ENCODE results near the gene CDH2.

The CDH2 gene

DNA sequence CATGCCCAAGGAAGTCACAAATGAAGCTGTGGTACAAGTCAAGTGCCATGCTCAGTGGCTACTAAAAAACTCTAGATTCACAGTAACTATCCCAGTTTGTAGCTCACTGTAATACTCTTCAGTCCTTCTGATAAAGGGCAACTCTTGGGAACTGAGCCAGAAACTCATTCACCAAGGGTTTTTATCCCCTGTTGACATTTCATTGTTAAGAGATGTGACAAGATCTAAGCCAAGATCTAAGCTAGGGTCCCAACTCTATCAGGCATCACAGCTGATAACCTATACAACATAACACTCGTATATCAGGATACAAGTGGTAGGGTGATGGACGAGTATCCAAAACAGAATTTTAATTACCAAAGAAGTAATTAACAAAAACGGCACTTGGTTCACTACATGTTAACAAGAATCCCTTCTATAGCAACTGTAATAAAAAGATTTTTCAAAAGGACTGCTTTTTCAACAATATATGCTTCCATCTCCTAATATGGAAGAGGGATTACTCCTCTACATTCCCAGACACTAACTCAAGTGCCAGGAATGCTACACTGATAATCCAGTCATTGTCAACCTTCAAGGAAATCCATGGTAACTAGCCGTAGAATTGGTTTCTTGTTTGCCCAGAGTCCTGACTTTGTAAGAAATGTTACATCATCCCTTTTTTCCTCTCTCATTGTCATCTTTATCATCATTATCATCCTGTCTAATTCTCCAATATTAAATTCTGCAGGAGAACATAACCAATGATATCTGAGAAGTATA lies 111.7 kb downstream of the CDH2 start:
- DNase-seq: no peak
- in situ Hi-C loops (cut with MboI; ENCODE audit: low pct_unique_long_range_greater_than_20kb, low sequenced_read_pairs): no loop called here

DNA sequence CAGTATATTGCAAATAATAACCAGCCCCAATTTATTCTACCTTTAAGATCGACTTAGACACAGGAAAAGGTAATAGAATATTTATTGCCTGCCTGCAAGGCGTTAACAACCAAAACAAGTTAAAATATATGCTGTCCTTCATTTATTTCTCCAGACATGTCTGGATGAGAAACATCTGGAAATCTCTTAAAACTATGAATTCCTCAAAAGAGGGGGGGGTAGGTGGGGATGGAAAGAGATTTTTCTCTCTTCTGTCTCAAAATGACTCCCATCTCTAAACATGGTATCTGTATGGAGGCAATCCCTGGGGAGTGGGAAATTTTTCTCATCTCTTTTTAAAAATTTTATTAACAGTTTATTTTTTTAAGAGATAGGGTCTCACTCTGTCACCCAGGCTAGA lies 113.0 kb downstream of the CDH2 start:
- in situ Hi-C loops (cut with MboI; ENCODE audit: low pct_unique_long_range_greater_than_20kb, low sequenced_read_pairs): no loop called here

DNA sequence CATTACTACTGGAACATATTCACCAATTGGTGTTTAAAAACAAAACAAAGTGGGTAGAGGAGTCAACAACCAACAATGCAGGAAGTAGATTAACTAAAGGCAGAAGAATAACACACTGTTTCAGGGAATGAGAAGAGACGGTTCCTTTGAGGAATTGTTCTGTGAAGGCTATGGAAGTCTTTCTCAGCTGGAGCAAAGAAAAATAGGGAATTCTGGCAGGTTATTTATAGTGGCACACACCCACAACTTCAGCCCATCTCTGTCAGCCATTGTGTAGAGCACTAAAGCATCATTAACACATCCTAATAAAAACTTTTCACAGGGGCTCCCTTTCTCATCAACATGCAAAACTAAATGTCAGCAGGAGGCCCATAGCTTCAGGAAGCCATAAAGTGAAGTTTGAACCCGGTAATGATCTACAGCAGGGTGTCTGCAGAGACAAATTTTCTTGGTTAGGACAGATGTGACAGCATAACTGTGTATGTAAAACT lies 113.6 kb downstream of the CDH2 start:
- in situ Hi-C loops (cut with MboI; ENCODE audit: low pct_unique_long_range_greater_than_20kb, low sequenced_read_pairs): no loop called here
- DNase-seq: no peak

More for the DNA sequence above, 113.0 kb downstream of the CDH2 start:
- DNase-seq: no peak

DNA sequence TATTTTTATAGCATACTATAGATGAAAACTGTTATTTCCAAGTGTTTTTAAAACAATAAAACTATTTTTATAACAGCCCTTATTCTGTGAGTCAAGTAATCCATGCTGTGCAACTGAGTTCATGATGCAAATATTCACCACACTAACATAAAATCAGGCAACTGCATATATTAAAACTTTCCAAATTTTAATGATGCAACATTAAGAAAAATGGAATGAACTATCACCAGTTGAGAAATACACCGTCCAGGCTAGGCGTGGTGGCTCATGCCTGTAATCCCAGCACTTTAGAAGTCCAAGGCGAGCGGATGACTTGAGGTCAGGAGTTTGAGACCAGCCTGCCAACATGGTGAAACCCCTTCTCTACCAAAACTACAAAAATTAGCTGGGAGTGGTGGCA lies 114.5 kb downstream of the CDH2 start:
- in situ Hi-C loops (cut with MboI; ENCODE audit: low pct_unique_long_range_greater_than_20kb, low sequenced_read_pairs): no loop called here
- no peak for DNase-seq

DNA sequence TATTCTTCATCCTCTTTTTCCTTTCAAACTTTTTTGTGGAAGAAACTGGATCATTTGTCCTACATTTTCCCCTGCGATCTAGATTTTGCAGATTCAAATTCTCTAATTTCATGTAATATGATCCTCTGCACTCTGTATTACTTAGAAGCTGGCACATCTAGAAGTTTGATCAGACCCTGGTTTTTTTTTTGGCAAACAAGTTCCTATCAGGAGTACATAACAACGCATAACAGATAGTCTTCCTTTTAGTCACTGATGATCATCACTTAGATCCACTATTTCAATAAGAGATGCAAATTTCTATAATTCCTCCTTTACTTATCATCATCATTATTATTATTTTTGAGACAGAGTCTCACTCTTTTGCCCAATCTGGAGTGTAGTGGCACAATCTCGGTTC lies 117.1 kb downstream of the CDH2 start:
- in situ Hi-C loops (cut with MboI; ENCODE audit: low pct_unique_long_range_greater_than_20kb, low sequenced_read_pairs): no loop called here
- DNase-seq: no peak

GRCh38 chr18:28050545-28050944 lies 126.4 kb downstream of the CDH2 start:
- in situ Hi-C loops (cut with MboI; ENCODE audit: low pct_unique_long_range_greater_than_20kb, low sequenced_read_pairs): no loop called here
- DNase-seq: no peak

DNA sequence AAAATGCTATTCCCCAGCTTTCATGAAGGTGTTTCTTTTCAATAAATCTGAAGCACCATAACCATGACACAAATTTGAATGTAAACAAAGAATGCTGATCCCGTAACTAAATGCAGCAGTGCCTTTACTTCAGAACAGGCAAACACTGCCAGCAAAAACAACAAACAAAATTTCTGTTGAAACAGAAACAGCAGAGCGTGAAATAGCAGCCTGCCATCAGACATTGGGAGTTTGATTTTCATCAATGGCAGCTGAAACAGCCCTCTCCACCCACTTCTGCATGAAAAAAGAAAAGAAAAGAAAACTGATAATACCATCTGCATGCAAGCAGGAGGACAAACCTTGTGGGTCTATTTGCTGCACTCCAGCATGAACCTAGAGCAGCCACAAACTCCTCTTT lies 128.3 kb downstream of the CDH2 start:
- DNase-seq: no peak

GRCh38 chr18:28045880-28046279 lies 131.1 kb downstream of the CDH2 start:
- in situ Hi-C loops (cut with MboI; ENCODE audit: low pct_unique_long_range_greater_than_20kb, low sequenced_read_pairs): no loop called here
- no peak for DNase-seq

More for the DNA sequence above, 128.3 kb downstream of the CDH2 start:
- in situ Hi-C loops (cut with MboI; ENCODE audit: low pct_unique_long_range_greater_than_20kb, low sequenced_read_pairs): no loop called here

DNA sequence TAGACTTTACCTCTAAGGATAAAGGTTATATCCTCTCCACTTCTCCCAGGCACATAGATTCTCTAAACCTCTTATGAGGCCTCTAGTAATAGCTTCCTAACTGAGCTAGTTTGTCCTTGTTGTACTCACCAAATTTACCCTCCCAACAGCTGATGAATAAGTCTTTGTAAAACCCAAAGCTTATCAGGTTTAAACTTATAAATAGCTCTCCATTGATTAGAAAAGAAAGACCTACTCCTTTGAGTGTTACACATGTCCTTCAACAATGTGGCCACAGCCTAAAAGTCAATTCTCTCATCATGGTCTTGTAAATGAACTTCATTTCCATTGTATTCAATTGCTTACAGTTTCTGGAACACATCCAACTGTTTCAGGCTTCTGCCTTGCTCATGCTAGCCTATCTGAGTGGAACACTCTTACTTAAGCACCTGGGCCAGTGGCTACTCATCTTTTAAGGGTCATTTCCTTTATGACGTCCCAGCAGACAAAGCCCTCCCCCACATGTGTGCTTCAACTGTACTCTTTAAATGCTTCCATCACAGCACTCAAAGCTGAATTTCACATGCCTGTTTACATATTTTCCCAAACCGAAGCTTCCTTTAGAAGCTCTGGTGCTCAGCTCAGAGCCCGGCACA lies 131.6 kb downstream of the CDH2 start:
- in situ Hi-C loops (cut with MboI; ENCODE audit: low pct_unique_long_range_greater_than_20kb, low sequenced_read_pairs): no loop called here
- DNase-seq: no peak

- in situ Hi-C loops (cut with MboI; ENCODE audit: low pct_unique_long_range_greater_than_20kb, low sequenced_read_pairs): no loop called here
Measured at GRCh38 chr18:28044036-28044435, 132.9 kb downstream of the CDH2 start.

GRCh38 chr18:28043631-28044030 lies 133.3 kb downstream of the CDH2 start:
- DNase-seq: no peak
- in situ Hi-C loops (cut with MboI; ENCODE audit: low pct_unique_long_range_greater_than_20kb, low sequenced_read_pairs): no loop called here

More at GRCh38 chr18:28044036-28044435, 132.9 kb downstream of the CDH2 start:
- no peak for DNase-seq

DNA sequence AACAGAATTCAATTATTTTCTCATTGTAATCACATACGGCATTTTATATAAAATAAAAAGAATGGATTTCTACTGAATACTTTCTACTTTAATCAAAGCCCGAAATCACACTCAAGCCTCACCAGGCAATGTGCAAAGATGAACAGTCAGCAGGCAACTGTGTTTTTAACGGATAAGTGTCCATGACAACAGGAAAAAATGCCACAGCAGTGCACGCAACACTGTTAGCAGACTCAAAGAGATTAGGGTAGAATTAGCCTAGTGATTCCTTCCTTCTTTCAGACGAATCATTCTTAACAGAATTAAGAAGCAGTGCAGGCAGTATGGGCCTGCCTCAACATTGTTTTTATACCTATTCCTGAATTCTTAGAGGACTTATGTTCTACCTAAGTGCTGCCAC lies 135.6 kb downstream of the CDH2 start:
- in situ Hi-C loops (cut with MboI; ENCODE audit: low pct_unique_long_range_greater_than_20kb, low sequenced_read_pairs): no loop called here
- DNase-seq: no peak

DNA sequence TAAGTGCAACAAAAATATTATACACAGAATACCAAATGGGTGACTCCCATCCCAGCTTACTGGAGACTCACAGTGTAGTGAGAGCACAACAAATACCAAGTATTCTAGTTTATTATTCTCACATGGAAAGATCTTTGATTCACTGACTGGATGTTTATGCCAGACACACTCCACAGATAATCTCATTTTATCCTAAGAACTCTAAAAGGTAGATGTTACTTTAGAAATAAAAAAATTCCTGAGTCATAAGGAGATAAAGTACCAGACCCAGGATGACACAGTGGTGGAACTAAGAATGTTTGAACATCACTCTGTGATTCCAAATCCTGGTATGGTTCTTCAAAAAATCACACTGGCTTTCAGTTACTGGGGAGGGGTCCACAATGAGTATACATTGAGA lies 136.2 kb downstream of the CDH2 start:
- in situ Hi-C loops (cut with MboI; ENCODE audit: low pct_unique_long_range_greater_than_20kb, low sequenced_read_pairs): no loop called here

DNA sequence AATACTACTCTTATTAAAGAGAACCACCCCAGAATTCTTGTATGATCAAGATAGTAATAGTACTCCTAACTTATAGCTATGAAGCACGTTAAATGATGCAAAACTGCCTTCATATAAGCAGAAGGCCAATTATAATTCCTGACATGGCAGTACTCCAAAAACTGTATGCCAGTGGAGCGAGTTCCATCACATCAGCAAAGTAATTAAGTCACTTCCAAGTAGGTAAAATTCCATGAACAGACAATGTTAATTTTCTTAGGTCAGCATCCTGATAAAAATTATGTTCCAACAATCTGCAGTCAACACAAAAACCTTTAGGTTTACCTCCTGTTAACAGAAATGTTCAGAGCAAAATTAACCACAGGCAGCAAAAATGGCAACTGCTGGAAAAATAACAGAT lies 136.7 kb downstream of the CDH2 start:
- DNase-seq: no peak
- in situ Hi-C loops (cut with MboI; ENCODE audit: low pct_unique_long_range_greater_than_20kb, low sequenced_read_pairs): no loop called here

More for the DNA sequence above, 136.2 kb downstream of the CDH2 start:
- no peak for DNase-seq

GRCh38 chr18:28039691-28040090 lies 137.2 kb downstream of the CDH2 start:
- in situ Hi-C loops (cut with MboI; ENCODE audit: low pct_unique_long_range_greater_than_20kb, low sequenced_read_pairs): no loop called here
- DNase-seq: no peak

GRCh38 chr18:28039078-28039477 lies 137.9 kb downstream of the CDH2 start:
- DNase-seq: no peak
- in situ Hi-C loops (cut with MboI; ENCODE audit: low pct_unique_long_range_greater_than_20kb, low sequenced_read_pairs): no loop called here

DNA sequence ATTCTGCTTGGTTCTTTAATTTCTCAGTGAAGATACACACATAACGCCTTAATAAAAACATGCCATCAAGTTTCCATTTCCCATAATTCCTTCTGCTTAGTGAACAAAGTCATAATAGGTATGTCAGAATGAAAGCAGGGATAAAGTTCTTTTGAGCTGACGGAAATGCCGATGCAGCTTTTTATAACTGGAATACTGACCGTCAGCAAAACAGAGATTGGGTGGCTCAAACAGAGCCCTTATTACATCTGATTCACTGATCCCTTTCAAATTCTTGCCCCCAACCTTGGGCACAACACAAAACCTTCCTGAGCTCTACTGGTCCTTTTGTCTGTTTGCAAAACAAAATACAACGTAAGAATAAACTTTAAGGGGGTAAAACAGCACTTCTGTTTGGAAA lies 140.4 kb downstream of the CDH2 start:
- DNase-seq: no peak
- in situ Hi-C loops (cut with MboI; ENCODE audit: low pct_unique_long_range_greater_than_20kb, low sequenced_read_pairs): no loop called here

GRCh38 chr18:28034567-28034966 lies 142.4 kb downstream of the CDH2 start:
- no peak for DNase-seq
- in situ Hi-C loops (cut with MboI; ENCODE audit: low pct_unique_long_range_greater_than_20kb, low sequenced_read_pairs): no loop called here

DNA sequence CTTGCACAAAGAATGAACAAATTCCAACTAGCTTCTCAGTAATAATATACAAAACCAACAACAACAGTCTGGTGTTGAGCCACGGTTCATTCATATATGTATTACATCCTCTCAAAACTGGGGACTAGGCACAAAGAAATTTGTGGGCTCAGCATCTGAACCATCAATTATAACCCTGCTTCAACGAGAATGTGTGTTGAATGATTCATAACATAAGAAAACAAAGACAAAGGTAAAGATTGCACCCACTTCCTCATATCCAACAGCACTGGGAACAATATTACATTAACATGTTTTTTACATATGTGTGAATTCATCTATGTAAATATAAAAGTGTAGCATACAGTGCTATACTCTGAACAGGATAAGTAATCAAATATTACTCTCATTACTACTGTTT lies 144.8 kb downstream of the CDH2 start:
- in situ Hi-C loops (cut with MboI; ENCODE audit: low pct_unique_long_range_greater_than_20kb, low sequenced_read_pairs): no loop called here
- no peak for DNase-seq

GRCh38 chr18:28030458-28030857 lies 146.5 kb downstream of the CDH2 start:
- DNase-seq: no peak
- in situ Hi-C loops (cut with MboI; ENCODE audit: low pct_unique_long_range_greater_than_20kb, low sequenced_read_pairs): no loop called here

- in situ Hi-C loops (cut with MboI; ENCODE audit: low pct_unique_long_range_greater_than_20kb, low sequenced_read_pairs): no loop called here
- DNase-seq: no peak
Measured at GRCh38 chr18:28027755-28028154, 149.2 kb downstream of the CDH2 start.

Measured in KBM-7 (cell line).